Liver (tissue), 9 donors: Measurements from ENCODE around the gene LRCH2. TPM values are rescaled to one million over a fixed set of nuclear protein-coding genes. Genes with fewer than 3 reads are reported as not detected.

ENCODE experiments used
- DNase-seq: peaks from one replicate; pipeline ENCODE4 v3.0.0-alpha.2; 2017; ENCODE audit warnings: low spot score
- H3K27ac ChIP-seq, 2 donors: one replicate each; pipeline ENCODE4 v1.7.0; 2013; ENCODE audit warnings: inconsistent platforms in 2 of 2, low read length in 2 of 2, control low read depth in 1 of 2, low read depth in 1 of 2, mild to moderate bottlenecking in 1 of 2
- H3K27me3 ChIP-seq, 4 donors: one replicate each; pipeline versions ENCODE4 v1.6.1 to v1.7.0; 2013; ENCODE audit warnings: low read length in 3 of 4, inconsistent platforms in 1 of 4, mild to moderate bottlenecking in 1 of 4, moderate library complexity in 1 of 4; ENCODE audit not compliant: control insufficient read depth in 4 of 4, insufficient read depth in 4 of 4
- H3K36me3 ChIP-seq, 4 donors: one replicate each; pipeline versions ENCODE4 v1.6.1 to v1.7.0; 2013; ENCODE audit warnings: low read length in 3 of 4, mild to moderate bottlenecking in 3 of 4, low read depth in 1 of 4, moderate library complexity in 1 of 4; ENCODE audit not compliant: control insufficient read depth in 4 of 4, insufficient read depth in 3 of 4
- H3K4me1 ChIP-seq, 4 donors: one replicate each; pipeline versions ENCODE4 v1.6.1 to v1.7.0; 2013; ENCODE audit warnings: low read length in 3 of 4, mild to moderate bottlenecking in 3 of 4, moderate library complexity in 1 of 4; ENCODE audit not compliant: control insufficient read depth in 4 of 4, insufficient read depth in 4 of 4
- H3K4me3 ChIP-seq, 3 donors: one replicate each; pipeline versions ENCODE4 v1.6.1 to v1.7.0; 2013; ENCODE audit warnings: low read length in 3 of 3, control low read depth in 1 of 3, low read depth in 1 of 3, mild to moderate bottlenecking in 1 of 3
- H3K9ac ChIP-seq, 2 donors: one replicate each; pipeline ENCODE4 v1.7.0; 2013; ENCODE audit warnings: low read length in 2 of 2, mild to moderate bottlenecking in 2 of 2, moderate library complexity in 2 of 2, control low read depth in 1 of 2, low read depth in 1 of 2
- H3K9me3 ChIP-seq, 4 donors: one replicate each; pipeline versions ENCODE4 v1.6.1 to v1.7.0; 2013; ENCODE audit warnings: low read length in 3 of 4; ENCODE audit not compliant: control insufficient read depth in 4 of 4
- EGR1 ChIP-seq, 2 donors: IDR thresholded peaks; 2 replicates each; pipeline ENCODE4 v1.6.1; 2016 to 2018; ENCODE audit warnings: antibody characterized with exemption in 2 of 2, low read depth in 2 of 2
- FOXA1 ChIP-seq: IDR thresholded peaks from 2 replicates; pipeline ENCODE4 v1.6.1; 2016; ENCODE audit warnings: antibody characterized with exemption
- FOXA2 ChIP-seq: IDR thresholded peaks from 2 replicates; pipeline ENCODE4 v1.6.1; 2016; ENCODE audit warnings: antibody characterized with exemption
- HNF4A ChIP-seq, 2 donors: conservative IDR thresholded peaks; 2 replicates each; pipeline ENCODE4 v1.6.1; 2016; ENCODE audit warnings: antibody characterized with exemption in 2 of 2, mild to moderate bottlenecking in 2 of 2
- HNF4G ChIP-seq: IDR thresholded peaks from 2 replicates; pipeline ENCODE4 v1.6.1; 2016; ENCODE audit warnings: antibody characterized with exemption
- NR2F2 ChIP-seq: IDR thresholded peaks from 2 replicates; pipeline ENCODE4 v1.6.1; 2016; ENCODE audit warnings: antibody characterized with exemption
- SP1 ChIP-seq: IDR thresholded peaks from 2 replicates; pipeline ENCODE4 v1.6.1; 2018; ENCODE audit warnings: antibody characterized with exemption, mild to moderate bottlenecking
- WGBS: extraction: QIAGEN DNeasy Blood & Tissue Kit; methylation state at CpG from one replicate; pipeline ENCODE4 v1.1.7; 2013; 5-methylcytosine and 5-hydroxymethylcytosine counted together
- polyA plus RNA-seq, 2 donors: library from polyadenylated mRNA; stranded (reverse) in 1 of 2; unstranded in 1 of 2; fragments of 200-250 nt in 1 of 2; fragments of >200 nt in 1 of 2; fragmentation: Nextera tagmentation in 1 of 2; extraction: Ambion mirVana in 1 of 2; gene quantifications; one replicate each; pipeline versions ENCODE4 v1.2.1 to v1.2.3, GENCODE V29; 2013 to 2015
- total RNA-seq, 2 donors: library from RNA; depleted of rRNA; stranded (reverse); fragments of >200 nt; gene quantifications; one replicate each; pipeline ENCODE4 v1.2.3, GENCODE V29; 2014
- TF ChIP-seq, protein P1 (sequence below): IDR thresholded peaks from 2 replicates; pipeline ENCODE4 v1.6.1; 2016; ENCODE audit warnings: antibody characterized with exemption
- TF ChIP-seq, protein P2 (sequence below): IDR thresholded peaks from 2 replicates; pipeline ENCODE4 v1.6.1; 2016; ENCODE audit warnings: antibody characterized with exemption
- TF ChIP-seq, protein P3 (sequence below): fragments of 150-350 bp; IDR thresholded peaks from 2 replicates; pipeline ENCODE4 v1.5.1; 2017; ENCODE audit warnings: improper control_type of control experiment, low read depth, low read length; ENCODE audit not compliant: missing input control
- TF ChIP-seq, protein P4 (sequence below): IDR thresholded peaks from 2 replicates; pipeline ENCODE4 v1.6.1; 2016; ENCODE audit warnings: antibody characterized with exemption
- TF ChIP-seq, protein P5 (sequence below): IDR thresholded peaks from 2 replicates; pipeline ENCODE4 v1.6.1; 2016; ENCODE audit warnings: antibody characterized with exemption, mild to moderate bottlenecking
- donor health status: healthy.
- donor health status: healthy.
- donor health status: healthy.
- donor health status: healthy.
- donor health status: healthy.

The LRCH2 gene
- total and polyA plus RNA-seq, 4 donors, result 0.06 to 0.42 (median 0.24) TPM

DNA sequence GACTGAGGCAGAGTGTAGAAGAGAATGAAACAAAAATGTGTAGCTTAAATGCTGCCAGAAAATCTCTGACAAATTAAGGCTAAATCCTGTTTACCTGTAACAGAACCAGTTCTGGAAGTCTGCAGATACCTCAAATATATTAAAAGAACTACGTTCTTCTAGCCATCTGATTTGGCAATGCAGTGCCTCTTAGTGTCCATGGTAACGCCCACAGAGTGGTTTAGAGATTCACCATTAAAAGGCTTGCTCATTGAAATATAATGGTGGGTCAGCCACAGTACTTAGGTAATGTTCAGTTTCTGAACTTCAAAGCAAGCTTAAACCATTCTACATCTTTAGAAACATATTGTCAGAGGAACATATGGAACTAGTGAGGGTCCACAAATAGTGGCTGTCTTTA, 32.4 kb upstream of the LRCH2 start (continued):
- TF ChIP-seq FOXA1, result no peak
- TF ChIP-seq EGR1 (IDR thresholded peaks at IDR 0.05; ENCODE audit: low read depth in 2 of 2), result no peak
- TF ChIP-seq FOXA2, result no peak
- no peak for TF ChIP-seq NR2F2
- TF ChIP-seq, protein P1, sequence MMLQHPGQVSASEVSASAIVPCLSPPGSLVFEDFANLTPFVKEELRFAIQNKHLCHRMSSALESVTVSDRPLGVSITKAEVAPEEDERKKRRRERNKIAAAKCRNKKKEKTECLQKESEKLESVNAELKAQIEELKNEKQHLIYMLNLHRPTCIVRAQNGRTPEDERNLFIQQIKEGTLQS, result no peak
- no peak for TF ChIP-seq SP1

DNA sequence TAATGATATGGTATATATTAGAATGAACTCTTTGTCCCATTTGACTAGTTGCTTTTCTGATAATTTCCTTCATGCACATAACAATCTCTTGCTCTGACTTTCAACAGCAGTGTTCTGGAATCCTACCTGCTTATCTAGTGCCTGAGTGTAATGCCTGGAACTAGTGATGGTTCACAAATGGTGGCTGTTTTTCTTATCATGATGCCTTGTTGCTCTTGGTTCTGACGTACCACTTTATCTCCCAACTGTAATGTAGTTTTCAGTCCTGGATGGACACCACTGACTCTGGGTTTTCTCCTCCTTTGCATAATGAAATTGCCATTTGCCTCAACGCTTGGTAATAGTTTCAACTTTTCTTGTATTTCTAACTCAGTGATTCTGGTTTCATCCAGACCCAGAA, 30.1 kb upstream of the LRCH2 start:
- H3K4me3 ChIP-seq, result no peak overlapping the region
- no peaks in the 10 kb centered on the region for H3K9me3 ChIP-seq
- H3K36me3 ChIP-seq, result no peaks in the 10 kb centered on the region
- H3K9ac ChIP-seq, result no peak overlapping the region
- peaks cover 0 to 8% (median 0%) of the 10 kb centered on the region in 4 donors for H3K27me3 ChIP-seq
- H3K4me1 ChIP-seq, result no peaks in the 10 kb centered on the region
- TF ChIP-seq HNF4A (conservative IDR thresholded peaks at IDR 0.05) (no peak), HNF4G (no peak), FOXA1 (no peak), FOXA2 (no peak), EGR1 (IDR thresholded peaks at IDR 0.05; ENCODE audit: low read depth in 2 of 2) (no peak), NR2F2 (no peak)
- TF ChIP-seq, protein P2, sequence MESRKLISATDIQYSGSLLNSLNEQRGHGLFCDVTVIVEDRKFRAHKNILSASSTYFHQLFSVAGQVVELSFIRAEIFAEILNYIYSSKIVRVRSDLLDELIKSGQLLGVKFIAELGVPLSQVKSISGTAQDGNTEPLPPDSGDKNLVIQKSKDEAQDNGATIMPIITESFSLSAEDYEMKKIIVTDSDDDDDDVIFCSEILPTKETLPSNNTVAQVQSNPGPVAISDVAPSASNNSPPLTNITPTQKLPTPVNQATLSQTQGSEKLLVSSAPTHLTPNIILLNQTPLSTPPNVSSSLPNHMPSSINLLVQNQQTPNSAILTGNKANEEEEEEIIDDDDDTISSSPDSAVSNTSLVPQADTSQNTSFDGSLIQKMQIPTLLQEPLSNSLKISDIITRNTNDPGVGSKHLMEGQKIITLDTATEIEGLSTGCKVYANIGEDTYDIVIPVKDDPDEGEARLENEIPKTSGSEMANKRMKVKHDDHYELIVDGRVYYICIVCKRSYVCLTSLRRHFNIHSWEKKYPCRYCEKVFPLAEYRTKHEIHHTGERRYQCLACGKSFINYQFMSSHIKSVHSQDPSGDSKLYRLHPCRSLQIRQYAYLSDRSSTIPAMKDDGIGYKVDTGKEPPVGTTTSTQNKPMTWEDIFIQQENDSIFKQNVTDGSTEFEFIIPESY, result no peak
- TF ChIP-seq, protein P3, sequence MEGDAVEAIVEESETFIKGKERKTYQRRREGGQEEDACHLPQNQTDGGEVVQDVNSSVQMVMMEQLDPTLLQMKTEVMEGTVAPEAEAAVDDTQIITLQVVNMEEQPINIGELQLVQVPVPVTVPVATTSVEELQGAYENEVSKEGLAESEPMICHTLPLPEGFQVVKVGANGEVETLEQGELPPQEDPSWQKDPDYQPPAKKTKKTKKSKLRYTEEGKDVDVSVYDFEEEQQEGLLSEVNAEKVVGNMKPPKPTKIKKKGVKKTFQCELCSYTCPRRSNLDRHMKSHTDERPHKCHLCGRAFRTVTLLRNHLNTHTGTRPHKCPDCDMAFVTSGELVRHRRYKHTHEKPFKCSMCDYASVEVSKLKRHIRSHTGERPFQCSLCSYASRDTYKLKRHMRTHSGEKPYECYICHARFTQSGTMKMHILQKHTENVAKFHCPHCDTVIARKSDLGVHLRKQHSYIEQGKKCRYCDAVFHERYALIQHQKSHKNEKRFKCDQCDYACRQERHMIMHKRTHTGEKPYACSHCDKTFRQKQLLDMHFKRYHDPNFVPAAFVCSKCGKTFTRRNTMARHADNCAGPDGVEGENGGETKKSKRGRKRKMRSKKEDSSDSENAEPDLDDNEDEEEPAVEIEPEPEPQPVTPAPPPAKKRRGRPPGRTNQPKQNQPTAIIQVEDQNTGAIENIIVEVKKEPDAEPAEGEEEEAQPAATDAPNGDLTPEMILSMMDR, result no peak
- TF ChIP-seq, protein P4, sequence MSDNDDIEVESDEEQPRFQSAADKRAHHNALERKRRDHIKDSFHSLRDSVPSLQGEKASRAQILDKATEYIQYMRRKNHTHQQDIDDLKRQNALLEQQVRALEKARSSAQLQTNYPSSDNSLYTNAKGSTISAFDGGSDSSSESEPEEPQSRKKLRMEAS, result no peak
- TF ChIP-seq, protein P5, sequence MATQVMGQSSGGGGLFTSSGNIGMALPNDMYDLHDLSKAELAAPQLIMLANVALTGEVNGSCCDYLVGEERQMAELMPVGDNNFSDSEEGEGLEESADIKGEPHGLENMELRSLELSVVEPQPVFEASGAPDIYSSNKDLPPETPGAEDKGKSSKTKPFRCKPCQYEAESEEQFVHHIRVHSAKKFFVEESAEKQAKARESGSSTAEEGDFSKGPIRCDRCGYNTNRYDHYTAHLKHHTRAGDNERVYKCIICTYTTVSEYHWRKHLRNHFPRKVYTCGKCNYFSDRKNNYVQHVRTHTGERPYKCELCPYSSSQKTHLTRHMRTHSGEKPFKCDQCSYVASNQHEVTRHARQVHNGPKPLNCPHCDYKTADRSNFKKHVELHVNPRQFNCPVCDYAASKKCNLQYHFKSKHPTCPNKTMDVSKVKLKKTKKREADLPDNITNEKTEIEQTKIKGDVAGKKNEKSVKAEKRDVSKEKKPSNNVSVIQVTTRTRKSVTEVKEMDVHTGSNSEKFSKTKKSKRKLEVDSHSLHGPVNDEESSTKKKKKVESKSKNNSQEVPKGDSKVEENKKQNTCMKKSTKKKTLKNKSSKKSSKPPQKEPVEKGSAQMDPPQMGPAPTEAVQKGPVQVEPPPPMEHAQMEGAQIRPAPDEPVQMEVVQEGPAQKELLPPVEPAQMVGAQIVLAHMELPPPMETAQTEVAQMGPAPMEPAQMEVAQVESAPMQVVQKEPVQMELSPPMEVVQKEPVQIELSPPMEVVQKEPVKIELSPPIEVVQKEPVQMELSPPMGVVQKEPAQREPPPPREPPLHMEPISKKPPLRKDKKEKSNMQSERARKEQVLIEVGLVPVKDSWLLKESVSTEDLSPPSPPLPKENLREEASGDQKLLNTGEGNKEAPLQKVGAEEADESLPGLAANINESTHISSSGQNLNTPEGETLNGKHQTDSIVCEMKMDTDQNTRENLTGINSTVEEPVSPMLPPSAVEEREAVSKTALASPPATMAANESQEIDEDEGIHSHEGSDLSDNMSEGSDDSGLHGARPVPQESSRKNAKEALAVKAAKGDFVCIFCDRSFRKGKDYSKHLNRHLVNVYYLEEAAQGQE, result no peak
- 92% methylated on average over 2 of the region's 2 CpGs for WGBS
- H3K27ac ChIP-seq, result no peak overlapping the region
- no peak for DNase-seq

DNA sequence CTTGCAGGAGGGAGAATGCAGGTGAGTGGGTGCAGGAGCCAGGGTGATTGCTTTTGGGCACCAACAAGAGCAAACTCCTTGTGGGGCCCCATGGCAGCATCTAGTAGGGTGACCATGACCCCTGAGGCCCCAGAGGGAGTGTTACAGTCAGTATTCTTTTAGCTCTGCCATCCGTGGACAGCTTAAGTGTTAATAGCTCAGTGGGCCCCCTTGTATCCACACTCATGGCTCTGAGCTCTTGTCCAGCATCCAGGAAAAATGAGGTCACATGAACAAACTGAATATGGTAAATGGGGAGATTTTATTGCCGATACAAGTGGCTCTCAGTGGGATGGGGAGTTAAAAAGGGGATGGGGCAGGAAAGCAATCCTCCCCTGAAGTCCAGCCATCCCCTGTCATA, 27.3 kb upstream of the LRCH2 start:
- H3K4me3 ChIP-seq, result no peak overlapping the region
- WGBS, result 78% methylated on average over 2 of the region's 2 CpGs
- no peak for DNase-seq

More for the DNA sequence above, 27.3 kb upstream of the LRCH2 start:
- Histone ChIP-seq H3K36me3 (no peaks in the 10 kb centered on the region), H3K9me3 (peaks cover 0 to 3% (median 0%) of the 10 kb centered on the region in 4 donors), H3K27me3 (peaks cover 0 to 3% (median 0%) of the 10 kb centered on the region in 4 donors), H3K9ac (no peak overlapping the region), H3K27ac (no peak overlapping the region), H3K4me1 (no peaks in the 10 kb centered on the region)
- TF ChIP-seq, protein P3, result no peak
